HG02678 (cell line): ENCODE data around the gene TIRAP.

ENCODE experiments used
- ATAC-seq: cut with Tn5 transposase; IDR thresholded peaks from one replicate; pipeline ENCODE4 v1.9.1; 2021; ENCODE audit warnings: mild to moderate bottlenecking, moderate library complexity; ENCODE audit not compliant: unreplicated experiment

TIRAP gene

DNA sequence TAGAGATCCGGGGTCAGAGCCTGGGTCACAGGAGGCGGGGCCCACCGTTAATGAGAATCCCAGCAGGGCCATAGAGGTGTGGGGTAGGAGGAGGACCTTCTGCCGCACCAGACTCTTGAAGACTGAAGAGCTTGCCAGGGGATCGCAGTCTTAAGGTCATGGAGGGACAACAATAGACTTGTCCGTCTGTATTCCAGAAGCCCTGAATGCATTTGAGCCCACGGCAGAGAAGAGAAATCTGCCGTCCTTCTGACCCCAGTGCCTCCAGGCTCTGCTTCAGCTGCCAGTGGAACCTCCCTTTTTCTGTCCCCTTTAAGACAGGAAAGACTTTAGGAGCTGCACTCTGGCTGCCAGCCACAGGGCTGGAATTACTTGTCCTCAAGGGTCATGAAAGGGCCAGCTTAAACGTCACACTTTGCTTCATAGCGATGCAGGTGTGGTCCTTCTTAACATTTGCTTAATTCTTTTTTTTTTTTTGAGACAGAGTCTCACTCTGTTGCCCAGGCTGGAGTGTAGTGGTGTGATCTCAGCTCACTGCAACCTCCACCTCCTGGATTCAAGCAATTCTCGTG lies 57.1 kb downstream of the TIRAP start:
- ATAC-seq: no peak

DNA sequence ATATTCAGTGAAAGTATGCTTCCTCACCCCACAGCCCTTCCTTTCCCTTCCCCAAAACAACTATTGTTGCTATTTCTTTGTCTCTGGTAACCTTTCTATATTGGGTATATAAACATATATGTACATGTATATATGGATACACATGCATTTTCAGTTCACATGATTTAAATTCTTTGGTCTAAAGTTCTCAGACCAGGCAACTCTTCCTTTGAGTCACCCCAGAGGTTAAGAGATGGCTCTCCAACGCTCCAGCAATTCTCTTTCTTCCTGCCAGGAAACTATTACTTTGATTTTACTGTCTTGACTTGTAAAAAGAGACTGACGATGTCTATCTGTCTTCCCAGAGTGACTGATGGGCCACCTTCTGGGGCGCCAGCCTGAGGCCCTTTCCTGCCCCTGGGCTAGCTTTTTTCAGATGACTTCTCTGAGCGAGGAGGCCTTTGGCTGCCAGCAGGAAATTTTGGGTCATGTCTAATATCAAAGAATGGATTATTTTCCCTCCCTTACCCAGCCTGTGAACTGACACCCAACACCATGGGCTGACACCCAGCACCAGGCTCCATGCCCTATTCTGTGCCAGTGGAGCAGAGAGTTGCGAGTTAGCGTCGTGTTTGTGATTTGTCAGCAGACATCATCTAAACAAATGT lies 58.2 kb downstream of the TIRAP start:
- ATAC-seq: no peak

DNA sequence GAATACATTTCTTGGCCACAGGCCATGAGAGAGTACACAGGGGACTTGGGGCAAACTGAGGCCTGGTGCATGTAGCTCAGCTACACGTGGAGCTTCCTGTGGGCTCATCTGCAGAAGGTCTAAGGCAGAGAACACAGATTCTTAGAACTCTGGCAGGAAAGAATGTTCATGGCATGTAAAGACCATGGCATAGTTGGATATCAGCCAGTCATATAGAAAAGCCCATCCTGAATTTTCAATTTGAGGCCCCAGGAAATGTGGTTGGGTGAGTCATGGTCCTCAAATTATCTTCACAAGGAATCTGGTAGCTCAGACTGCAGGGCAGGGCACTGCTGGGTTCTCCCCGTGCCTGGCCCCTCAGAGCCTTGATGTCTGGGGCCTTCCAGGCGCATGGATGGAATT lies 58.9 kb downstream of the TIRAP start:
- ATAC-seq: no peak

DNA sequence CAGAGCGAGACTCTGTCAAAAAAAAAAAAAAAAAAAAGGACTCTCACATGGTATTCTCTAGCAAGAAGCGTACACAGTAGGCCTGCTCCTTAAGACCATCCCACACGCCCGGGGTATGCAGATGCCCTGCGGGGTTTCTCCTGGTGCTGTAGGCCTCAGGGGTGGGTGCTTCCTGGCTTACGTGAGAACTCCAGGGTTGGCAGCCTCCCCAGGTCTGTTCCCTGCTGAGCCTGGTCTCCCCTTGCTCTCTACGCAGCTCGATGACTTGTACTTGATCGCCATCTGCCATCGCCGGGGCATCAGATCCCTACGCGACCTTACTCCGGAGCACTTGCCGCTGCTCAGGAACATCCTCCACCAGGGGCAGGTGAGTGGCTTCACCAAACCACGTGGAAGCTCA lies 60.2 kb downstream of the TIRAP start:
- ATAC-seq: no peak
